Neural cell (in vitro differentiated cells): ENCODE data around the gene ACSM3. TPM values are rescaled to one million over a fixed set of nuclear protein-coding genes. Genes with fewer than 3 reads are reported as not detected.

Experiments used
- H2AFZ ChIP-seq: fragments of 200-600, 300-800 bp; sonication (generic), shearing (Covaris generic); 2 replicates; pipeline ENCODE4 v1.6.0; 2014; ENCODE audit warnings: low read depth, mild to moderate bottlenecking, antibody characterized with exemption, low read length, moderate library complexity
- H3F3A ChIP-seq: fragments of 200-600 bp; shearing (Covaris generic); 2 replicates; pipeline ENCODE4 v1.6.1; 2016; ENCODE audit warnings: mild to moderate bottlenecking, moderate library complexity, mixed read lengths, antibody characterized with exemption, low read length; ENCODE audit not compliant: insufficient read depth, poor library complexity, severe bottlenecking
- H3K27ac ChIP-seq: fragments of 200-600, 300-800 bp; sonication (generic), shearing (Covaris generic); 2 replicates; pipeline ENCODE4 v1.5.1; 2014; ENCODE audit warnings: mild to moderate bottlenecking, low read length, moderate library complexity
- H3K27me3 ChIP-seq: fragments of 300-800, 200-600 bp; sonication (generic), shearing (Covaris generic); 2 replicates; pipeline ENCODE4 v1.6.0; 2014; ENCODE audit warnings: mild to moderate bottlenecking, low read depth, low read length, moderate library complexity; ENCODE audit not compliant: insufficient read depth
- H3K36me3 ChIP-seq: fragments of 300-800, 200-600 bp; sonication (generic), shearing (Covaris generic); 2 replicates; pipeline ENCODE4 v1.5.1; 2014; ENCODE audit warnings: mild to moderate bottlenecking, antibody characterized with exemption, low read length, moderate library complexity; ENCODE audit not compliant: insufficient read depth
- H3K4me2 ChIP-seq: fragments of 300-800, 200-600 bp; sonication (generic), shearing (Covaris generic); 2 replicates; pipeline ENCODE4 v1.6.0; 2014; ENCODE audit warnings: mild to moderate bottlenecking, low read length
- H3K4me3 ChIP-seq: fragments of 300-800, 200-600 bp; sonication (generic), shearing (Covaris generic); 2 replicates; pipeline ENCODE4 v1.5.1; 2014; ENCODE audit warnings: mild to moderate bottlenecking, low read length, moderate library complexity
- H3K79me2 ChIP-seq: fragments of 200-600 bp; shearing (Covaris generic); replicated peaks from 2 replicates; pipeline ENCODE4 v1.6.0; 2014; ENCODE audit warnings: mild to moderate bottlenecking, low read length, moderate library complexity; ENCODE audit not compliant: insufficient read depth
- H3K9ac ChIP-seq: fragments of 300-800, 200-600 bp; sonication (generic), shearing (Covaris generic); 2 replicates; pipeline ENCODE4 v1.6.1; 2016; ENCODE audit warnings: mild to moderate bottlenecking, low read length, mixed read lengths
- H3K9me2 ChIP-seq: fragments of 200-600 bp; shearing (Covaris generic); 2 replicates; pipeline ENCODE4 v1.6.1; 2016; ENCODE audit warnings: mild to moderate bottlenecking, low read length, mixed read lengths; ENCODE audit not compliant: insufficient read depth
- H3K9me3 ChIP-seq: fragments of 200-600, 300-800 bp; sonication (generic), shearing (Covaris generic); 2 replicates; pipeline ENCODE4 v1.6.1; 2016; ENCODE audit warnings: mild to moderate bottlenecking, mixed run types, low read length, moderate library complexity, mixed read lengths
- H4K20me1 ChIP-seq: fragments of 200-600 bp; shearing (Covaris generic); 2 replicates; pipeline ENCODE4 v1.6.1; 2016; ENCODE audit warnings: mild to moderate bottlenecking, mixed run types; ENCODE audit not compliant: insufficient read depth
- CTCF ChIP-seq: fragments of 450-650 bp; IDR thresholded peaks from 2 replicates; pipeline ENCODE4 v1.5.1; 2014; ENCODE audit warnings: antibody characterized with exemption, mild to moderate bottlenecking, moderate library complexity; ENCODE audit not compliant: poor library complexity, severe bottlenecking
- EP300 ChIP-seq: fragments of 450-650 bp; conservative IDR thresholded peaks from 2 replicates; pipeline ENCODE4 v1.6.1; 2014; ENCODE audit warnings: antibody characterized with exemption, mild to moderate bottlenecking, moderate library complexity; ENCODE audit not compliant: poor library complexity, severe bottlenecking
- EZH2 ChIP-seq: fragments of 200-600, 300-800 bp; shearing (Covaris generic), sonication (generic); IDR thresholded peaks from 2 replicates; pipeline ENCODE4 v1.6.1; 2014; ENCODE audit warnings: antibody characterized with exemption, low read length, borderline replicate concordance, mild to moderate bottlenecking; ENCODE audit not compliant: insufficient read depth, poor library complexity, severe bottlenecking
- MXI1 ChIP-seq: fragments of 450-650 bp; conservative IDR thresholded peaks from 2 replicates; pipeline ENCODE4 v1.6.1; 2014; ENCODE audit warnings: antibody characterized with exemption, mild to moderate bottlenecking; ENCODE audit not compliant: poor library complexity, severe bottlenecking
- POLR2AphosphoS5 ChIP-seq: IDR thresholded peaks from 2 replicates; pipeline ENCODE4 v1.6.1; 2012
- RAD21 ChIP-seq: fragments of 450-650 bp; conservative IDR thresholded peaks from 2 replicates; pipeline ENCODE4 v1.6.1; 2014; ENCODE audit warnings: antibody characterized with exemption, mild to moderate bottlenecking, moderate library complexity
- REST ChIP-seq: IDR thresholded peaks from 2 replicates; pipeline ENCODE4 v1.6.1; 2012; ENCODE audit warnings: borderline replicate concordance
- SMC3 ChIP-seq: fragments of 450-650 bp; conservative IDR thresholded peaks from 2 replicates; pipeline ENCODE4 v1.6.1; 2014; ENCODE audit warnings: antibody characterized with exemption, mild to moderate bottlenecking, moderate library complexity; ENCODE audit not compliant: poor library complexity
- TAF1 ChIP-seq: IDR thresholded peaks from 2 replicates; pipeline ENCODE4 v1.6.1; 2012; ENCODE audit warnings: low read depth
- polyA plus RNA-seq: library from polyadenylated mRNA; depleted of rRNA; stranded (reverse); fragments of >200 nt; gene quantifications from 2 replicates; pipeline ENCODE4 v1.2.3, GENCODE V29; 2014

The ACSM3 gene
- polyA plus RNA-seq, 1 donor from 2014 or later = 0.57 TPM

- Histone ChIP-seq H3K36me3 (peaks cover 10% of the 10 kb centered on the region), H2AFZ (no peak overlapping the region), H4K20me1 (peaks cover 4% of the 10 kb centered on the region), H3K27ac (peak overlapping the region; percentile 98), H3K4me2 (peak overlapping the region; percentile 76), H3K9ac (peak overlapping the region; percentile 99), H3K9me3 (no peaks in the 10 kb centered on the region), H3K27me3 (no peaks in the 10 kb centered on the region), H3K9me2 (no peaks in the 10 kb centered on the region), H3K4me3 (peak overlapping the region; percentile 97), H3F3A (no peaks in the 10 kb centered on the region), H3K79me2 (peaks cover 16% of the 10 kb centered on the region)
- TF ChIP-seq TAF1 (no peak), POLR2AphosphoS5 (no peak), CTCF (no peak), EP300 (no peak), MXI1 (no peak), SMC3 (no peak), RAD21 (no peak), EZH2 (no peak), REST (no peak)
Observed at GRCh38 chr16:20740007-20740883, 23.6 kb upstream of the ACSM3 start.

- Histone ChIP-seq H3F3A (no peaks in the 10 kb centered on the region), H2AFZ (peak overlapping the region; percentile 100), H3K9ac (peak overlapping the region; percentile 99), H3K79me2 (peaks cover 16% of the 10 kb centered on the region), H3K27ac (peak overlapping the region; percentile 98), H3K27me3 (no peaks in the 10 kb centered on the region), H4K20me1 (peaks cover 4% of the 10 kb centered on the region), H3K9me3 (no peaks in the 10 kb centered on the region), H3K4me2 (peak overlapping the region; percentile 76), H3K4me3 (peak overlapping the region; percentile 97), H3K9me2 (no peaks in the 10 kb centered on the region), H3K36me3 (peaks cover 10% of the 10 kb centered on the region)
- TF ChIP-seq SMC3 = peak; percentile 8
- TF ChIP-seq TAF1 = no peak
Observed at GRCh38 chr16:20740901-20741521, 22.8 kb upstream of the ACSM3 start.
